Measurements from ENCODE around the gene TRMT112. TPM values are rescaled to one million over a fixed set of nuclear protein-coding genes. Genes with fewer than 3 reads are reported as not detected.

TRMT112 gene
- total RNA-seq, 6 experiments from 2014 or later = 58.0 to 122 (median 85.3) TPM

DNA sequence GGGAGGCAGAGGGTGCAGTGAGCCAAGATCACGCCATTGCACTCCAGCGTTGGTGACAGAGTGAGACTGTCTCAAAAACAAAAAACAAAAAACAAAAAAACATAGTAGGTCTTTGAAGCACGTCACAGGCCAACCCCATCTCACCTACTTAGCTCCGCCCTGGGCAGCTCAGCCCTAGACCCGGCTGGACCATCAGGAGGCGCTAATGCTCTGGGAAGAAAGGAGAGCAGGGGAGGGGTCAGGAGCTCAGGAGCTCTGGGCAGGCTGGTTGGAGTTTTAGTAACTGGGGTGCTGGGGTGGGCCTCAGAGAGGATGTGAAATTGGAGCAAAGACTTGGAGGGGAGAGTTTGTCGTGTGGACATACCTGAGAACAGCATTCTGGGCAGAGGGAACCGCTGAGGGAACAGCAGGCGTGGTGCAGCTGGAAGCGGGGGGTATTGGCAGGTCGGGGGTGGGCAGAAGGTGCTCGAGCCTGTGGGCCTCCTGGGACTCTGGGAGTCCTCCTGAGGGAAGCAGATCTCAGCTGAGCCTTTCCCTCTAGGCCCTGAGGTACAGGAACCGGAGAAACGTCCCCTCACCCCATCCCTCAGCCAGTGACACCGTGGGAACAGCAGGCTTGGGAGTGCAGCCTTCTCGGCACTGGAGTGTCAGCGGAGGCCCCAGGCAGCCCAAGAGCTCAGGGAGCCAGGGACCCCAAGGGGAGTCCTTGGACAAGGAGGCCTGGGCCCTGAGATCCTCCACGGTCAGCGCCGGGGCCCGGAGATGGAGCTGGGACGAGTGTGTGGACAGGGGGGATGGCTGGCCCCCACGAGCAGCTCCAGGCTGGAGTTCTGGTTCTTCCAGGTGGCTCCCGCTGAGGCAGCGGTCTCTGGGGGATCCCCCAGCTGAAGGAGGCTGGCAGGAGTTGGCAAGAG, 39.4 kb upstream of the TRMT112 start:
- WGBS (ENCODE audit: insufficient coverage, low coverage, low lambda C conversion rate, missing lambda C conversion rate) = 82% methylated on average over 16 of the region's 25 CpGs
- ATAC-seq (no peak), DNase-seq (no peak)
- TF ChIP-seq POLR2A (IDR thresholded peaks at IDR 0.05) = no peak
- TF ChIP-seq, protein P1, sequence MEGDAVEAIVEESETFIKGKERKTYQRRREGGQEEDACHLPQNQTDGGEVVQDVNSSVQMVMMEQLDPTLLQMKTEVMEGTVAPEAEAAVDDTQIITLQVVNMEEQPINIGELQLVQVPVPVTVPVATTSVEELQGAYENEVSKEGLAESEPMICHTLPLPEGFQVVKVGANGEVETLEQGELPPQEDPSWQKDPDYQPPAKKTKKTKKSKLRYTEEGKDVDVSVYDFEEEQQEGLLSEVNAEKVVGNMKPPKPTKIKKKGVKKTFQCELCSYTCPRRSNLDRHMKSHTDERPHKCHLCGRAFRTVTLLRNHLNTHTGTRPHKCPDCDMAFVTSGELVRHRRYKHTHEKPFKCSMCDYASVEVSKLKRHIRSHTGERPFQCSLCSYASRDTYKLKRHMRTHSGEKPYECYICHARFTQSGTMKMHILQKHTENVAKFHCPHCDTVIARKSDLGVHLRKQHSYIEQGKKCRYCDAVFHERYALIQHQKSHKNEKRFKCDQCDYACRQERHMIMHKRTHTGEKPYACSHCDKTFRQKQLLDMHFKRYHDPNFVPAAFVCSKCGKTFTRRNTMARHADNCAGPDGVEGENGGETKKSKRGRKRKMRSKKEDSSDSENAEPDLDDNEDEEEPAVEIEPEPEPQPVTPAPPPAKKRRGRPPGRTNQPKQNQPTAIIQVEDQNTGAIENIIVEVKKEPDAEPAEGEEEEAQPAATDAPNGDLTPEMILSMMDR (IDR thresholded peaks at IDR 0.05) = peak in 1 of 4 donors; percentile 11
- intact Hi-C loops (cut with DNase I) = no loop called here
- H3K9me3 ChIP-seq = no peaks in the 10 kb centered on the region
- H3K27me3 ChIP-seq = no peaks in the 10 kb centered on the region
- no peak overlapping the region for H3K4me3 ChIP-seq
- peaks cover 0 to 28% (median 2%) of the 10 kb centered on the region in 4 donors for H3K4me1 ChIP-seq
- H3K27ac ChIP-seq = no peak overlapping the region
- peaks cover 0 to 3% (median 1%) of the 10 kb centered on the region in 4 donors for H3K36me3 ChIP-seq

DNA sequence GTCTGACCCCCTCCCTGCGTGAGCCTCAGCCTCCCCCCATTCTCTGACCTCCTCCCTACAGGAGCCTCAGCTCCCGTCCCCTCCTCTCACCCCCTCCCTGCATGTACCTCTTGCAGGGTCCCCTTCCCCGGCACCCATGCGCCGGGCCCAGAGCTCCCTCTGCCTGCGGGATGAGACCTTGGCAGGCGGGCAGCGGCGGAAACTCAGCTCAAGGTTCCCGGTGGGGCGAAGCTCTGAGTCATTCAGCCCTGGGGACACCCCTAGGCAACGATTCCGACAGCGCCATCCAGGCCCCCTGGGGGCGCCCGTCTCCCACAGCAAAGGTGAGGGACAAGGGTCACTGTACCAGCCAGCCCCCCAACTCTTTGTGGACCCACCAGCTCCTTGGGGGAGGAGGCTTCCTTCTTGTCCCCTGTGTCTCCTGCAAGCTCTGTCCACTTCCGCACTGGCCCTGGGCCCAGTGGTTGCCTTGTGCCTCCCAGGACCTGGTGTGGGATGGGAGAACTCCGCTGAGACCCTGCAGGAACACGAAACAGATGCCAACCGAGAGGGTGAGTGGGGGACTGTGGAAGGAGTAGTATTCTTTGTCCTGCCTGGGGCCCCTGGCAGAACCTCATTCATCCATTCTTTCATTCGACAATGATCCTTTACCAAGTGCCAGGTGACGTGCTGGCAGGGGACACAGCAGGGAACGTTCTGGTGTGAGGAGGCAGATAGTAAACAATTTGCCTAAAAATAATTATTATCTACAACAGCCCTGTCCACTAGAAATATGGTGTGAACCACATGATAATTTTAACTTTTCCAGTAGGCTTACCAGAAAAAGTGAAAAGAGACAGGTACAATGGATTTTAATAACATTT, 38.0 kb upstream of the TRMT112 start:
- peak; percentile 82 to 88 (median 82) for DNase-seq
- Histone ChIP-seq H3K36me3 (no peaks in the 10 kb centered on the region), H3K4me3 (peak overlapping the region; percentile 32 to 45 (median 43)), H3K27ac (peak overlapping the region; percentile 45 to 69 (median 62)), H3K27me3 (no peaks in the 10 kb centered on the region), H3K9me3 (no peaks in the 10 kb centered on the region), H3K4me1 (peaks cover 0 to 28% (median 2%) of the 10 kb centered on the region in 4 donors)
- TF ChIP-seq, protein P1 (IDR thresholded peaks at IDR 0.05) = peak; percentile 65 to 77 (median 70)
- TF ChIP-seq POLR2A (IDR thresholded peaks at IDR 0.05) = peak; percentile 54
- 22% methylated on average over 15 of the region's 23 CpGs for WGBS (ENCODE audit: insufficient coverage, low coverage, low lambda C conversion rate, missing lambda C conversion rate)
- peak; percentile 69 to 84 (median 75) for ATAC-seq
- intact Hi-C loops (cut with DNase I) = no loop called here

DNA sequence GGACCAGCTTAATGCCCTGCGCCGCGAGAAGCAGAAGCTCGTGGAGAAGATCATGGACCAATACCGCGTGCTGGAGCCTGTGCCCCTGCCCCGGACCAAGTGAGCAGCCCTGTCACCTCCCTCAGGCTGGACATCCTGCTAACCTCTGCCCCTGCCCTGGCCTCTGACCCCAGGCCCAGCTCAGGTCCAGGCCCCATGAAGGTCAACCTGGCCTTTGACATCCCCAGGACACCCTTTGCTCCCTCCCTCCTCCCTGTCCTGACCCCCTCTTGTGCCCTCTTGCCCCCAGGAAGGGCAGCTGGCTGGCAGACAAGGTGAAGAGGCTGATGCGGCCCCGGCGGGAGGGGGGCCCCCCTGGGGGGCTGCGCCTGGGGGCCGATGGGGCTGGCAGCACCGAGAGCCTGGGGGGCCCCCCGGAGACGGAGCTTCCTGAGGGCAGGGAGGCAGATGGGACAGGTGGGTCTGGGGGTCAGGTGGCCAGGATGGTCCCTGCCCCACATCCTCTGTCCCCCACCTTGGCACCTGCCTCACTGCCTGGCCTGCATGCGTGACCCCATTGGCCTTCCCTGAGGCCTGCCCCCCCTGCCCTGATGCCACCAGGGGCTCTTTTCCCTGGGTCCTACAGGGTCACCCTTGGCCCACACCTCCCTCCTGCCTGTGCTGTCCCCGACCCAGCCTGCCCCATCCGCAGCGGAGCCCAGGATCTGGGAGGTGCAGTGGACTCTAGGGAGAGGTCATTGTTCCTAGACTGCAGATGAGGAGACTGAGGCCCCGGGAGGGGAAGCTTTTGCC, 36.6 kb upstream of the TRMT112 start:
- ATAC-seq = peak in 1 of 4 donors; percentile 36
- intact Hi-C loops (cut with DNase I) = no loop called here
- Histone ChIP-seq H3K27ac (no peak overlapping the region), H3K9me3 (no peaks in the 10 kb centered on the region), H3K27me3 (no peaks in the 10 kb centered on the region), H3K4me1 (peaks cover 0 to 21% (median 2%) of the 10 kb centered on the region in 4 donors), H3K4me3 (no peak overlapping the region), H3K36me3 (no peaks in the 10 kb centered on the region)
- WGBS (ENCODE audit: insufficient coverage, low coverage, low lambda C conversion rate, missing lambda C conversion rate) = 77% methylated on average over 4 of the region's 20 CpGs
- DNase-seq = peak in 2 of 3 donors; percentile 45 to 64
- TF ChIP-seq POLR2A (IDR thresholded peaks at IDR 0.05) = no peak
- TF ChIP-seq, protein P1 (IDR thresholded peaks at IDR 0.05) = no peak

All from right lobe of liver (tissue), 6 donors.